ENCODE data around the gene CPEB2.

- TF ChIP-seq ZNF207 (IDR thresholded peaks at IDR 0.05; ENCODE audit: borderline replicate concordance) = no peak
- TF ChIP-seq CTCF (IDR thresholded peaks at IDR 0.05 in 2 of 3, conservative IDR thresholded peaks at IDR 0.05 in 1 of 3; ENCODE audit: control insufficient read depth in 2 of 3, extremely low read depth in 1 of 3, insufficient read depth in 1 of 3, low read depth in 3 of 3, low read length in 3 of 3) = no peak
- no peak for TF ChIP-seq POLR2AphosphoS5 (IDR thresholded peaks at IDR 0.05; ENCODE audit: low read length)
- TF ChIP-seq POLR2A (IDR thresholded peaks at IDR 0.05; ENCODE audit: low read depth, low read length) = no peak
- no peak for TF ChIP-seq YY1 (IDR thresholded peaks at IDR 0.05; ENCODE audit: low read depth, low read length)
- no peak for TF ChIP-seq EP300 (IDR thresholded peaks at IDR 0.05; ENCODE audit: borderline replicate concordance in 1 of 2, control insufficient read depth in 1 of 2, low read depth in 2 of 2, low read length in 2 of 2)
- TF ChIP-seq HCFC1 (IDR thresholded peaks at IDR 0.05; ENCODE audit: low read length) = no peak
- TF ChIP-seq ZNF24 (IDR thresholded peaks at IDR 0.05) = no peak
- no peak for TF ChIP-seq CUX1 (IDR thresholded peaks at IDR 0.05; ENCODE audit: insufficient replicate concordance, low read depth, low read length)
- TF ChIP-seq NR2C2 (IDR thresholded peaks at IDR 0.05; ENCODE audit: borderline replicate concordance, control insufficient read depth, insufficient read length, low read depth) = no peak
- TF ChIP-seq, protein P1, sequence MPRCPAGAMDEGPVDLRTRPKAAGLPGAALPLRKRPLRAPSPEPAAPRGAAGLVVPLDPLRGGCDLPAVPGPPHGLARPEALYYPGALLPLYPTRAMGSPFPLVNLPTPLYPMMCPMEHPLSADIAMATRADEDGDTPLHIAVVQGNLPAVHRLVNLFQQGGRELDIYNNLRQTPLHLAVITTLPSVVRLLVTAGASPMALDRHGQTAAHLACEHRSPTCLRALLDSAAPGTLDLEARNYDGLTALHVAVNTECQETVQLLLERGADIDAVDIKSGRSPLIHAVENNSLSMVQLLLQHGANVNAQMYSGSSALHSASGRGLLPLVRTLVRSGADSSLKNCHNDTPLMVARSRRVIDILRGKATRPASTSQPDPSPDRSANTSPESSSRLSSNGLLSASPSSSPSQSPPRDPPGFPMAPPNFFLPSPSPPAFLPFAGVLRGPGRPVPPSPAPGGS (IDR thresholded peaks at IDR 0.05; ENCODE audit: borderline replicate concordance, insufficient read depth, low read depth, low read length, poor library complexity, severe bottlenecking) = no peak
Observed at GRCh38 chr4:15021946-15022345, 19.7 kb downstream of the CPEB2 start.

Measured in GM12878 (cell line).